K562 (cell line): ENCODE measurements around the gene SLC12A6. TPM values are rescaled to one million over a fixed set of nuclear protein-coding genes. Genes with fewer than 3 reads are reported as not detected.

Source experiments
- ARHGAP35 ChIP-seq: fragments of 450-650 bp; IDR thresholded peaks from 2 replicates; pipeline ENCODE4 v1.6.1; 2018; ENCODE audit not compliant: partially characterized antibody
- BDP1 ChIP-seq: IDR thresholded peaks from 3 replicates; pipeline ENCODE4 v1.6.1; 2011; ENCODE audit not compliant: insufficient read length, insufficient read depth
- C11orf30 ChIP-seq: fragments of 450-650 bp; IDR thresholded peaks from 2 replicates; pipeline ENCODE4 v1.6.1; 2016; ENCODE audit warnings: low read depth, mild to moderate bottlenecking
- CEBPB ChIP-seq: fragments of 450-650 bp; IDR thresholded peaks from 2 replicates; pipeline ENCODE4 v1.6.1; 2016; ENCODE audit warnings: missing genetic modification characterization, missing compliant biosample characterization
- CHCHD3 ChIP-seq: fragments of 250-450 bp; sonication (Bioruptor Pico); IDR thresholded peaks from 2 replicates; pipeline ENCODE4 v2.1.2; 2022; ENCODE audit warnings: mild to moderate bottlenecking
- CTCFL ChIP-seq: IDR thresholded peaks from 2 replicates; pipeline ENCODE4 v1.6.1; 2011; ENCODE audit warnings: borderline replicate concordance, low read depth, mild to moderate bottlenecking, moderate library complexity, low read length; ENCODE audit not compliant: insufficient read depth, poor library complexity, severe bottlenecking
- ELF4 ChIP-seq: fragments of 450-650 bp; formaldehyde crosslinking; IDR thresholded peaks from 2 replicates; pipeline ENCODE4 v1.4.0; 2022; ENCODE audit warnings: missing genetic modification characterization
- FIP1L1 ChIP-seq: fragments of 200-400 bp; formaldehyde crosslinking; IDR thresholded peaks from 2 replicates; pipeline ENCODE4 v1.6.1; 2018; ENCODE audit warnings: mild to moderate bottlenecking, low read depth, low read length; ENCODE audit not compliant: poor library complexity, severe bottlenecking
- GTF2A2 ChIP-seq: IDR thresholded peaks from 2 replicates; pipeline ENCODE4 v1.6.1; 2016; ENCODE audit warnings: mild to moderate bottlenecking, missing genetic modification characterization, missing compliant biosample characterization
- GTF2F1 ChIP-seq: IDR thresholded peaks from 2 replicates; pipeline ENCODE4 v1.6.1; 2011; ENCODE audit warnings: low read depth, low read length, improper control_type of control experiment
- HOXB6 ChIP-seq: fragments of 250-450 bp; sonication (Bioruptor Pico); IDR thresholded peaks from 2 replicates; pipeline ENCODE4 v1.5.1; 2022; ENCODE audit warnings: mild to moderate bottlenecking, borderline replicate concordance
- MITF ChIP-seq: IDR thresholded peaks from 2 replicates; pipeline ENCODE4 v1.6.1; 2014; ENCODE audit warnings: antibody characterized with exemption
- NR2C2 ChIP-seq, 2 experiments: fragments of 200-800 bp in 1 of 2; sonication (Bioruptor generic) in 1 of 2; sonication (generic) in 1 of 2; formaldehyde crosslinking in 1 of 2; IDR thresholded peaks; 2 replicates each; pipeline versions ENCODE4 v1.6.1 to v1.8.0; 2016 to 2022; ENCODE audit warnings: mild to moderate bottlenecking in 1 of 2, missing compliant biosample characterization in 1 of 2, missing genetic modification characterization in 1 of 2, missing genetic modification reagents in 1 of 2
- POU5F1 ChIP-seq: fragments of 150-350 bp; IDR thresholded peaks from 2 replicates; pipeline ENCODE4 v1.6.1; 2014; ENCODE audit warnings: borderline replicate concordance, low read length, low read depth, mild to moderate bottlenecking; ENCODE audit not compliant: partially characterized antibody
- PPARD ChIP-seq: fragments of 250-450 bp; sonication (Bioruptor Pico); IDR thresholded peaks from 2 replicates; pipeline ENCODE4 v1.8.0; 2022; ENCODE audit warnings: inconsistent platforms, mild to moderate bottlenecking, moderate library complexity
- RBM25 ChIP-seq: fragments of 200-400 bp; formaldehyde crosslinking; IDR thresholded peaks from 2 replicates; pipeline ENCODE4 v1.6.1; 2018; ENCODE audit warnings: low read length, low read depth, moderate library complexity; ENCODE audit not compliant: severe bottlenecking
- YBX1 ChIP-seq: fragments of 450-650 bp; IDR thresholded peaks from 2 replicates; pipeline ENCODE4 v1.7.1; 2016; ENCODE audit warnings: mild to moderate bottlenecking
- ZNF518B ChIP-seq: fragments of 250-450 bp; sonication (Bioruptor Pico); IDR thresholded peaks from 2 replicates; pipeline ENCODE4 v1.5.0; 2021; ENCODE audit warnings: mild to moderate bottlenecking, moderate library complexity
- ZNF79 ChIP-seq: fragments of 250-450 bp; sonication (Bioruptor Pico); IDR thresholded peaks from 2 replicates; pipeline ENCODE4 v1.4.0; 2020; ENCODE audit warnings: low read depth, mild to moderate bottlenecking, moderate library complexity
- polyA plus RNA-seq, 8 experiments: library from polyadenylated mRNA; depleted of rRNA in 4 of 8; stranded (reverse) in 5 of 8; unstranded in 3 of 8; fragments of >200 nt; fragmentation: Nextera tagmentation in 2 of 8; fragmentation: Illumina TruSeq in 1 of 8; extraction: Ambion mirVana in 2 of 8; extraction: Trizol in 1 of 8; gene quantifications; 2 replicates each; pipeline versions ENCODE4 v1.2.1 to v1.2.3, GENCODE V29; 2011 to 2014; ENCODE audit warnings: inconsistent platforms in 1 of 8, missing spikeins in 1 of 8
- total RNA-seq, 7 experiments: library from RNA; depleted of rRNA in 6 of 7; stranded (reverse); fragments of >200 nt in 6 of 7; fragmentation: Illumina TruSeq in 2 of 7; extraction: Trizol in 2 of 7; gene quantifications; 2 replicates each; pipeline versions ENCODE4 v1.2.1 to v1.2.3, GENCODE V29; 2011 to 2021; ENCODE audit warnings: low replicate concordance in 1 of 7

SLC12A6 gene
- total and polyA plus RNA-seq, 9 of the 15 experiments (the other 6 are each of a cell fraction or from before 2014, with no cell fraction given), result 1.4 to 16.4 (median 6.7) TPM

GRCh38 chr15:34337557-34338306, at the start of gene SLC12A6 (continued):
- TF ChIP-seq FIP1L1 (peak; percentile 53), C11orf30 (no peak), BDP1 (no peak), ARHGAP35 (no peak), CHCHD3 (CRISPR knock-in tag) (no peak), CTCFL (no peak), YBX1 (no peak), ZNF518B (CRISPR knock-in tag) (no peak), CEBPB (tag) (no peak), HOXB6 (CRISPR knock-in tag) (no peak), ELF4 (CRISPR knock-in tag) (no peak), POU5F1 (no peak), PPARD (CRISPR knock-in tag) (no peak), NR2C2 (CRISPR knock-in tag; IDR thresholded peaks at IDR 0.05) (no peak), NR2C2 (tag; IDR thresholded peaks at IDR 0.05) (peak; percentile 77), RBM25 (no peak), MITF (no peak), ZNF79 (no peak), GTF2A2 (tag) (no peak), GTF2F1 (no peak)
